Nephron progenitor cell (in vitro differentiated cells): ENCODE measurements around the gene KIRREL3.

ENCODE experiments used
- DNase-seq: peaks from one replicate; pipeline ENCODE4 v3.0.0; 2021
- H3K27ac Mint-ChIP-seq: 2 replicates; pipeline ENCODE4 v1.8.0; 2021; ENCODE audit warnings: mild to moderate bottlenecking, moderate library complexity, mixed read lengths
- H3K27me3 Mint-ChIP-seq: 2 replicates; pipeline ENCODE4 v1.8.0; 2021; ENCODE audit warnings: mild to moderate bottlenecking, low read depth, mixed read lengths; ENCODE audit not compliant: poor library complexity
- H3K36me3 Mint-ChIP-seq: 2 replicates; pipeline ENCODE4 v1.8.0; 2021; ENCODE audit warnings: low read depth, mixed read lengths
- H3K4me1 Mint-ChIP-seq: 2 replicates; pipeline ENCODE4 v1.8.0; 2021; ENCODE audit warnings: mixed read lengths
- H3K4me3 Mint-ChIP-seq: 2 replicates; pipeline ENCODE4 v1.8.0; 2021; ENCODE audit warnings: mild to moderate bottlenecking, moderate library complexity, mixed read lengths
- H3K9me3 Mint-ChIP-seq: 2 replicates; pipeline ENCODE4 v1.8.0; 2021; ENCODE audit warnings: mild to moderate bottlenecking, moderate library complexity, mixed read lengths
- CTCF ChIP-seq: fragments of 200-600 bp; sonication (generic); IDR thresholded peaks from 2 replicates; pipeline ENCODE4 v1.5.0; 2021; ENCODE audit warnings: antibody characterized with exemption

KIRREL3 gene

GRCh38 chr11:126570489-126570888, 430.1 kb downstream of the KIRREL3 start:
- H3K36me3 Mint-ChIP-seq, result no peaks in the 10 kb centered on the region
- TF ChIP-seq CTCF, result no peak

DNA sequence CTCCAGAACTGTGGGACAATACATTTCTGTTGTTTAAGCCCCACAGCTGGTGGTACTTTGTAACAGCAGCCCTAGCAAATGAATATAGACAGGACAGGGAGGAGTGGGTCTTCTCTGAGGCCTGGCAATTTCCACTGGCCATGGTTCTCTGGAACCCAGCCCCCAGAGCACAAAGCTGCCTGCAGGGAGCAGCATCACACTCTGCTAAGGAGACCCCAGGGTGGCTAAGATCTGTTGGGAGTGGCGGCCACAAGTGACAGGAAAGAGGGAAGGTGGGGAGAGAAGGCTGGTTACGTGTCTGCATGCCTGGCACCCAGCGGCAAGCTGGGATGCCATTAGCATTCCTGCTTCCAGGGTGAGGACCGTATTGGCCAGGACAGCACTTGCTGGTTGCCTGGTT, 433.2 kb downstream of the KIRREL3 start:
- no peak for TF ChIP-seq CTCF
- H3K36me3 Mint-ChIP-seq, result no peaks in the 10 kb centered on the region
- no peak for DNase-seq
- H3K4me1 Mint-ChIP-seq, result peaks cover 17% of the 10 kb centered on the region
- H3K4me3 Mint-ChIP-seq, result no peak overlapping the region
- peaks cover 19% of the 10 kb centered on the region for H3K27me3 Mint-ChIP-seq
- H3K9me3 Mint-ChIP-seq, result no peaks in the 10 kb centered on the region
- H3K27ac Mint-ChIP-seq, result no peak overlapping the region

More at GRCh38 chr11:126570489-126570888, 430.1 kb downstream of the KIRREL3 start:
- Mint-ChIP-seq H3K27me3 (peaks cover 15% of the 10 kb centered on the region), H3K4me3 (no peak overlapping the region), H3K27ac (no peak overlapping the region), H3K4me1 (peaks cover 27% of the 10 kb centered on the region), H3K9me3 (no peaks in the 10 kb centered on the region)
- DNase-seq, result no peak

GRCh38 chr11:126564566-126564965, 436.0 kb downstream of the KIRREL3 start:
- no peaks in the 10 kb centered on the region for H3K9me3 Mint-ChIP-seq
- no peak for TF ChIP-seq CTCF
- no peak overlapping the region for H3K4me3 Mint-ChIP-seq
- H3K27me3 Mint-ChIP-seq, result peaks cover 10% of the 10 kb centered on the region
- no peak for DNase-seq
- peaks cover 17% of the 10 kb centered on the region for H3K4me1 Mint-ChIP-seq
- no peak overlapping the region for H3K27ac Mint-ChIP-seq
- H3K36me3 Mint-ChIP-seq, result no peaks in the 10 kb centered on the region

DNA sequence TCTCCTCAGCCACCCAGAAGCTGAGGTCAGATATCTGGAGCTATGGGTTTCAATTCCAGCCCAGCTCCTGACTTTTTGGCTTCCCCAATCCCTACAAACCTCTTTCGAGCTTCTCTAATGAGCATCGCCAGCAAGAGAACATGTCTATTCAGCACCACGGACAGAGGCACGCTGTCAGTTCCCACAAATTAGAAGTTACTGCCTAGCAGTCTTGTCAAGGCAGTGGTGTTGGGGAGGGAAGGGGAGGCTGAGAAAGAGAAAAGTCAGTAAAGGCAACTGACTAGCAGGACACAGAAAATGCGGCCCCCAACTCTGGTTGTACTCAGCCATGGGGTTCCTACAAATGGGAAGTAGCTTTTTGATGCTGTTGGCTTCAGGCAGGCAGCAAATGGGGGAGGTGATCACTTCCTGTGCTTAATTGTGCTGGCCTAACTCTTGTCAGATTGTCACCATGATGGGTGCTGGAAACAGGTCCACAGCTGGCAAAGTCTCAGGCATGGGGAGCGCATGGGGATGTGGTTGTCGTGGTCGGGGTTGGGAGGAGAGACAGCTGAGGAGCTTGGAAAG, 439.2 kb downstream of the KIRREL3 start:
- Mint-ChIP-seq H3K4me3 (no peak overlapping the region), H3K4me1 (peaks cover 20% of the 10 kb centered on the region), H3K9me3 (no peaks in the 10 kb centered on the region), H3K27me3 (peaks cover 7% of the 10 kb centered on the region), H3K36me3 (no peaks in the 10 kb centered on the region), H3K27ac (no peak overlapping the region)
- no peak for TF ChIP-seq CTCF
- DNase-seq, result peak; percentile 88

DNA sequence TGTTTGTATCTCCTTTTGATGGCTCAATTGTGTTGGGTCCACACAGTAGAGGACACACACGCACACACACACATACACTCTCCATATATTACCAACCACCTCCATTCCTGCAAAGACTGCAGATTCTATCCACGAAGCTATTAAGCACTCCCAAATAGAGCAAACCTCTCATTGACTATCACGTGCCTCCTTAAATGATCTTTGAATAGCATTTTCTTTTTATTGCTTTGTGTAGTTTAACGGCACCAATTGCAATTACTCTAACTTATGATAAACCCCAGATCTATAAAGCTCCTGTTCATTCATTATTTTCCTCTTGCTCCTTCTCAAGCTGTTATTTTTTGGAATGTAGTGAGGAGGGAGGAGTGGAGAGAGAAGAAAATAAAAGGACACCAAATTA, 440.3 kb downstream of the KIRREL3 start:
- Mint-ChIP-seq H3K9me3 (no peaks in the 10 kb centered on the region), H3K4me1 (peaks cover 25% of the 10 kb centered on the region), H3K27me3 (peaks cover 1% of the 10 kb centered on the region), H3K27ac (no peak overlapping the region), H3K4me3 (no peak overlapping the region), H3K36me3 (no peaks in the 10 kb centered on the region)
- no peak for TF ChIP-seq CTCF
- DNase-seq, result no peak
